GM23248 (cell line): Measurements from ENCODE around the gene PHLDB2.

ENCODE experiments used
- EZH2 ChIP-seq: fragments of 200-600 bp; sonication (generic); IDR thresholded peaks from 2 replicates; pipeline ENCODE4 v1.6.1; 2018; ENCODE audit warnings: antibody characterized with exemption, mild to moderate bottlenecking; ENCODE audit not compliant: insufficient read depth, poor library complexity, severe bottlenecking
- EZH2phosphoT487 ChIP-seq: fragments of 200-600 bp; sonication (generic); IDR thresholded peaks from 2 replicates; pipeline ENCODE4 v1.6.1; 2018; ENCODE audit warnings: antibody characterized with exemption, moderate library complexity, mild to moderate bottlenecking, low read depth; ENCODE audit not compliant: insufficient read depth

DNA sequence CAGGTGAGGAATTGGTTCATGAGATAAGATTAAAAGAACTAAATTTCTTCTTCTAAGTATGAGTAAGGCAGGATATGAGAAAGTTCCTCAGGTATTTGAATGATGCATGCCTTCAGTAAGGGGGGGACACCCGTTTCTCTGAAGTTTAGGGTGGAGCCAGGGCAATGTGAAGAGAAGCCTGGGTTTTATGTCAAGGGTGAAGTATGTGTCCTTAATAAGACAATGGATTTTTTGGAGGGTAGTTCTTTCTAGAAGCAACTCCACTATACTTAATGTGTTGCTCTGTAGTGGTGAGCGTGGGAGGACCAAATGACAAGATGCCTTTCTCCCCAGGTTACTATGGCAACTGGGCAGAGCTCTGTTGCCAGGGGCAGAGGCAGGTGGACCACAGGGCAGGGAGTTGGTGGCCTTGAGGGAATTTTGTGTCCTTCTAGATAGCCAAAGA is 44.0 kb downstream of the PHLDB2 start:
- no peak for TF ChIP-seq EZH2
- TF ChIP-seq EZH2phosphoT487, result no peak
